ENCODE results near the gene CBARP. TPM values are rescaled to one million over a fixed set of nuclear protein-coding genes. Genes with fewer than 3 reads are reported as not detected.

The CBARP gene
- total and polyA plus RNA-seq, 9 of the 15 experiments (the other 6 are each of a cell fraction or from before 2014, with no cell fraction given): 0.03 to 8.9 (median 1.2) TPM; not detected in 1

DNA sequence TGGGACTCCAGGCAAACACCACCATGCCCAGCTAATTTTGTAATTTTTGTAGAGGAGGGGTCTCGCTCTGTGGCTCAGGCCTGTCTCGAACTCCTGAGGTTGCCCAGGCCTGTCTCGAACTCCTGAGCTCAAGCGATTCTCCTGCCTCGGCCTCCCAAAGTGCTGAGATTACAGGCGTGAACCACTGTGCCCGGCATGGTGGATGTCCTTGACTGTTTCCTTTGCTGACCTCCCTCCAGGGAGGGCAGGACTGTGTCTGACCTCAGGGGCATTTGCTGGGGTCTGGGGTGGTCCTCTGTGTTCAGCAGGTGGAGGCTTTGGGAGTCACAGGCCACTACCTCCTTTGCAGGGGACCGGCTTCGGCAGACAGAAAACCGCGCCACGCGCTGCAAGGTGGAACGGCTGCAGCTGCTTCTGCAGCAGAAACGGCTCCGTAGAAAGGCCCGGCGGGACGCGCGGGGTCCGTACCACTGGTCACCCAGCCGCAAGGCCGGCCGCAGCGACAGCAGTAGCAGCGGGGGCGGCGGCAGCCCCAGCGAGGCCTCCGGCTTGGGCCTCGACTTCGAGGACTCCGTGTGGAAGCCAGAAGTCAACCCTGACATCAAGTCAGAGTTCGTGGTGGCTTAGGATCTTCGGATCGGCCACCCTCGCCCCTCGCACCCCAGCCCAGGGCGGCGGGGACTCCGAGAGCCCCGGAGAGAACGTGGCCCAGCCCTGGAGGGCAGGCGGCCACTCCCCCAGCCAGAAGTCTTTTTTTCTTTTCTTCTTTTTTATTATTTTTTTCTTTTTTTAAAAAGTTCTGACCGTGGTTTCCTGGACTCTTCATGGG is 19.1 kb upstream of the CBARP start:
- H3K36me3 ChIP-seq (ENCODE audit: control insufficient read depth, insufficient read depth, low read length): peaks cover 59% of the 10 kb centered on the region; the same call in 2 of the 3 replicates
- no peaks in the 10 kb centered on the region for H3K27me3 ChIP-seq (ENCODE audit: control insufficient read depth in 2 of 2, insufficient read depth in 2 of 2, low read length in 2 of 2)
- H3K4me3 ChIP-seq: no peak overlapping the region
- no peaks in the 10 kb centered on the region for H3K9me1 ChIP-seq (ENCODE audit: control insufficient read depth, insufficient read depth, low read length)
- DNase-seq (ENCODE audit: extremely low read depth in 1 of 4, low spot score in 3 of 4) (no peak), ATAC-seq (no peak), FAIRE-seq (no peak)
- 0 out of 2 replicates have a peak, but pooled peaks cover 7% of the 10 kb centered on the region for H4K20me1 ChIP-seq (replicated peaks; ENCODE audit: control insufficient read depth, insufficient read depth, low read length)
- H3K9ac ChIP-seq (ENCODE audit: insufficient read depth in 1 of 2, low read depth in 2 of 2, low read length in 2 of 2): peak overlapping the region in 1 of 2 experiments; percentile 67; a peak in 1 of 4 replicates
- ChIA-PET POLR2A (interaction anchor here (0.7 to 7.8 kb wide), 5 partner anchors 10 to 51 kb away, joined by 3 to 88 read pairs (median 4); partner anchors contain the start of gene CIRBP), CTCF (ENCODE audit: low intra/inter-chr PET ratio) (no interaction called here)
- no peaks in the 10 kb centered on the region for H3K9me3 ChIP-seq (replicated peaks; ENCODE audit: control insufficient read depth, insufficient read depth, low read depth, low read length)
- no TSS peak for BruUV-seq (replicated peaks)
- peaks cover 60% of the 10 kb centered on the region for H3K79me2 ChIP-seq (ENCODE audit: control insufficient read depth, insufficient read depth, low read length)
- WGBS (ENCODE audit: insufficient coverage, low coverage, missing lambda C conversion rate): 92% methylated on average over 19 of the region's 46 CpGs
- in situ Hi-C loops (cut with MboI) (no loop called here), intact Hi-C loops (cut with micrococcal nuclease) (no loop called here)
- peak overlapping the region; percentile 43; the same call in 2 of the 3 replicates for H3K27ac ChIP-seq (ENCODE audit: extremely low read depth, low read depth, low read length)
- no peak overlapping the region for H2AFZ ChIP-seq (ENCODE audit: low read depth, low read length)
- peaks cover 55 to 100% of the 10 kb centered on the region in 2 experiments for H3K4me1 ChIP-seq (replicated peaks in 1 of 2; ENCODE audit: control insufficient read depth in 2 of 2, insufficient read depth in 2 of 2, low read length in 2 of 2)
- no peak overlapping the region for H3K4me2 ChIP-seq (ENCODE audit: insufficient read depth, low read length)
- peak; percentile 15; the same call in 1 of the 2 replicates for TF ChIP-seq POLR2AphosphoS5 (IDR thresholded peaks at IDR 0.05; ENCODE audit: control insufficient read depth, insufficient read depth, low read depth, low read length)
- no peak for TF ChIP-seq GABPB1 (CRISPR knock-in tag; IDR thresholded peaks at IDR 0.05)
- TF ChIP-seq CREB1 (IDR thresholded peaks at IDR 0.05): no peak
- no peak for TF ChIP-seq CREB1 (CRISPR knock-in tag; IDR thresholded peaks at IDR 0.05)
- TF ChIP-seq ZFX (CRISPR knock-in tag; IDR thresholded peaks at IDR 0.05): peak; percentile 44; the same call in 1 of the 2 replicates
- no peak for TF ChIP-seq FOXK2 (conservative IDR thresholded peaks at IDR 0.05 in 1 of 2, IDR thresholded peaks at IDR 0.05 in 1 of 2; ENCODE audit: low read depth in 2 of 2)
- TF ChIP-seq TARDBP (IDR thresholded peaks at IDR 0.05): no peak
- TF ChIP-seq RBM22 (IDR thresholded peaks at IDR 0.05; ENCODE audit: low read depth, low read length, poor library complexity, severe bottlenecking): peak; percentile 78
- no peak for TF ChIP-seq EP400 (IDR thresholded peaks at IDR 0.05)
- peak; percentile 71 for TF ChIP-seq RBFOX2 (IDR thresholded peaks at IDR 0.05; ENCODE audit: low read depth, low read length)
- no peak for TF ChIP-seq FUS (optimal IDR thresholded peaks at IDR 0.05; ENCODE audit: low read depth, low read length)
- TF ChIP-seq FOXJ3 (CRISPR knock-in tag; IDR thresholded peaks at IDR 0.05): no peak
- no peak for TF ChIP-seq SOX6 (IDR thresholded peaks at IDR 0.05)

Measured in K562 (cell line).